HepG2 (cell line): ENCODE measurements around the gene ATP5F1E. TPM values are rescaled to one million over a fixed set of nuclear protein-coding genes. Genes with fewer than 3 reads are reported as not detected.

Experiments used
- DNMT1 ChIP-seq: sonication (generic); formaldehyde crosslinking; IDR thresholded peaks from 2 replicates; pipeline ENCODE4 v1.5.1; 2020; ENCODE audit warnings: mild to moderate bottlenecking, missing genetic modification reagents
- RBFOX2 ChIP-seq: fragments of 200-400 bp; formaldehyde crosslinking; IDR thresholded peaks from 2 replicates; pipeline ENCODE4 v1.6.1; 2017; ENCODE audit warnings: low read depth, mild to moderate bottlenecking, low read length
- TFE3 ChIP-seq: IDR thresholded peaks from 2 replicates; pipeline ENCODE4 v1.6.1; 2016
- ZNF274 ChIP-seq: sonication (generic); formaldehyde crosslinking; IDR thresholded peaks from 2 replicates; pipeline ENCODE4 v1.5.1; 2020; ENCODE audit warnings: mild to moderate bottlenecking, missing genetic modification reagents
- ZNF557 ChIP-seq: sonication (generic); formaldehyde crosslinking; IDR thresholded peaks from 2 replicates; pipeline ENCODE4 v1.4.0; 2020; ENCODE audit warnings: missing genetic modification reagents
- ZNF580 ChIP-seq: IDR thresholded peaks from 2 replicates; pipeline ENCODE4 v1.6.1; 2016; ENCODE audit warnings: low read depth, borderline replicate concordance
- ZNF614 ChIP-seq: IDR thresholded peaks from 2 replicates; pipeline ENCODE4 v1.6.1; 2018; ENCODE audit warnings: missing biosample characterization, missing genetic modification reagents, inconsistent platforms, borderline replicate concordance
- ZNF687 ChIP-seq: sonication (generic); formaldehyde crosslinking; IDR thresholded peaks from 2 replicates; pipeline ENCODE4 v1.5.1; 2020; ENCODE audit warnings: mild to moderate bottlenecking, missing genetic modification reagents, moderate library complexity
- ZNF839 ChIP-seq: sonication (generic); formaldehyde crosslinking; IDR thresholded peaks from 2 replicates; pipeline ENCODE4 v1.4.0; 2020; ENCODE audit warnings: missing genetic modification reagents, mild to moderate bottlenecking, borderline replicate concordance
- polyA plus RNA-seq, 8 experiments: library from polyadenylated mRNA; depleted of rRNA in 3 of 8; stranded (reverse) in 7 of 8; unstranded in 1 of 8; fragments of >200 nt; fragmentation: Illumina TruSeq in 4 of 8; extraction: Trizol in 4 of 8; gene quantifications; 2 replicates each; pipeline versions ENCODE4 v1.2.1 to v1.2.3, GENCODE V29; 2011 to 2016; ENCODE audit warnings: low read depth in 4 of 8, missing spikeins in 1 of 8, mixed read lengths in 1 of 8; ENCODE audit not compliant: insufficient read depth in 1 of 8
- total RNA-seq, 5 experiments: library from RNA; depleted of rRNA; stranded (reverse); fragments of >200 nt; fragmentation: Illumina TruSeq; extraction: Trizol; gene quantifications; 2 replicates each; pipeline ENCODE4 v1.2.3, GENCODE V29; 2016; ENCODE audit warnings: low read depth in 1 of 5

The ATP5F1E gene
- total and polyA plus RNA-seq, 2 of the 13 experiments (the other 11 are each of a cell fraction or from before 2014, with no cell fraction given) = 121 to 134 TPM

GRCh38 chr20:59023616-59024015 is 8.5 kb downstream of the ATP5F1E start (continued):
- TF ChIP-seq ZNF614 (CRISPR knock-in tag) (no peak), ZNF687 (CRISPR knock-in tag) (peak; percentile 9; the same call in 1 of the 2 replicates), RBFOX2 (peak; percentile 46), TFE3 (CRISPR knock-in tag) (no peak), DNMT1 (peak; percentile 28; the same call in 1 of the 2 replicates), ZNF580 (CRISPR knock-in tag) (no peak), ZNF274 (CRISPR knock-in tag) (no peak), ZNF839 (CRISPR knock-in tag) (no peak), ZNF557 (CRISPR knock-in tag) (no peak)
